ENCODE measurements around the gene LIMS1.
"Not testable (repeated sequence)": the region's sequence is repeated elsewhere in the genome, so short reads cannot be mapped to it uniquely, and the experiment has no call there.

The LIMS1 gene

GRCh38 chr2:108634576-108635160 is 100.4 kb downstream of the LIMS1 start:
- DNase-seq (ENCODE audit: low read depth), result no peak

GRCh38 chr2:108635630-108636354 is 101.5 kb downstream of the LIMS1 start:
- DNase-seq (ENCODE audit: low read depth), result no peak

- DNase-seq (ENCODE audit: low read depth), result peak; percentile 36
Observed at GRCh38 chr2:108637304-108637669, 103.0 kb downstream of the LIMS1 start.

GRCh38 chr2:108640731-108641130 is 106.5 kb downstream of the LIMS1 start:
- DNase-seq (ENCODE audit: low read depth), result no peak

- DNase-seq (ENCODE audit: low read depth), result no peak
Observed at GRCh38 chr2:108641756-108642155, 107.5 kb downstream of the LIMS1 start.

GRCh38 chr2:108643261-108643849 is 109.1 kb downstream of the LIMS1 start:
- DNase-seq (ENCODE audit: low read depth), result no peak

- DNase-seq (ENCODE audit: low read depth), result not testable (repeated sequence)
Observed at GRCh38 chr2:108643862-108644261, 109.6 kb downstream of the LIMS1 start.

GRCh38 chr2:108644446-108644845 is 110.2 kb downstream of the LIMS1 start:
- DNase-seq (ENCODE audit: low read depth), result not testable (repeated sequence)

GRCh38 chr2:108648796-108649195 is 114.5 kb downstream of the LIMS1 start:
- not testable (repeated sequence) for DNase-seq (ENCODE audit: low read depth)

GRCh38 chr2:108650465-108650864 is 116.2 kb downstream of the LIMS1 start:
- DNase-seq (ENCODE audit: low read depth), result not testable (repeated sequence)

- not testable (repeated sequence) for DNase-seq (ENCODE audit: low read depth)
Observed at GRCh38 chr2:108651468-108651867, 117.2 kb downstream of the LIMS1 start.

- DNase-seq (ENCODE audit: low read depth), result not testable (repeated sequence)
Observed at GRCh38 chr2:108652187-108652931, 118.1 kb downstream of the LIMS1 start.

GRCh38 chr2:108653425-108653824 is 119.2 kb downstream of the LIMS1 start:
- not testable (repeated sequence) for DNase-seq (ENCODE audit: low read depth)

GRCh38 chr2:108653849-108654248 is 119.6 kb downstream of the LIMS1 start:
- not testable (repeated sequence) for DNase-seq (ENCODE audit: low read depth)

GRCh38 chr2:108654521-108655125 is 120.4 kb downstream of the LIMS1 start:
- not testable (repeated sequence) for DNase-seq (ENCODE audit: low read depth)

- not testable (repeated sequence) for DNase-seq (ENCODE audit: low read depth)
Observed at GRCh38 chr2:108655270-108655669, 121.0 kb downstream of the LIMS1 start.

- not testable (repeated sequence) for DNase-seq (ENCODE audit: low read depth)
Observed at GRCh38 chr2:108656282-108656681, 122.0 kb downstream of the LIMS1 start.

GRCh38 chr2:108657517-108657916 is 123.2 kb downstream of the LIMS1 start:
- DNase-seq (ENCODE audit: low read depth), result not testable (repeated sequence)

- DNase-seq (ENCODE audit: low read depth), result not testable (repeated sequence)
Observed at GRCh38 chr2:108658553-108658952, 124.3 kb downstream of the LIMS1 start.

- not testable (repeated sequence) for DNase-seq (ENCODE audit: low read depth)
Observed at GRCh38 chr2:108661493-108661892, 127.2 kb downstream of the LIMS1 start.

- DNase-seq (ENCODE audit: low read depth), result not testable (repeated sequence)
Observed at GRCh38 chr2:108662207-108662612, 127.9 kb downstream of the LIMS1 start.

GRCh38 chr2:108663346-108663745 is 129.1 kb downstream of the LIMS1 start:
- DNase-seq (ENCODE audit: low read depth), result not testable (repeated sequence)
